HepG2 (cell line): ENCODE data around the gene DMXL1.

Source experiments
- POLR2AphosphoS2 ChIP-seq: IDR thresholded peaks from 2 replicates; pipeline ENCODE4 v1.6.1; 2011; ENCODE audit warnings: low read depth, low read length, improper control_type of control experiment
- YY1 ChIP-seq: IDR thresholded peaks from 2 replicates; pipeline ENCODE4 v1.6.1; 2011; ENCODE audit warnings: low read length, low read depth, moderate library complexity, mild to moderate bottlenecking; ENCODE audit not compliant: insufficient read depth, insufficient replicate concordance

GRCh38 chr5:119220576-119221197 is 149.8 kb downstream of the DMXL1 start:
- TF ChIP-seq POLR2AphosphoS2 = no peak
- no peak for TF ChIP-seq YY1
